Skeletal muscle satellite cell (primary cell): Measurements from ENCODE around the gene SV2C.

ENCODE experiments used
- H3K27me3 ChIP-seq: 2 replicates; pipeline ENCODE4 v1.7.0; 2013; ENCODE audit warnings: low read length; ENCODE audit not compliant: control insufficient read depth, insufficient read depth
- H3K36me3 ChIP-seq: 2 replicates; pipeline ENCODE4 v1.7.0; 2013; ENCODE audit warnings: mild to moderate bottlenecking, control low read depth, low read length; ENCODE audit not compliant: insufficient read depth
- H3K4me1 ChIP-seq: 2 replicates; pipeline ENCODE4 v1.7.0; 2013; ENCODE audit warnings: low read length; ENCODE audit not compliant: control insufficient read depth, insufficient read depth
- H3K4me2 ChIP-seq: 2 replicates; pipeline ENCODE4 v1.7.0; 2013; ENCODE audit warnings: mild to moderate bottlenecking, low read length
- H3K4me3 ChIP-seq: 2 replicates; pipeline ENCODE4 v1.7.0; 2013; ENCODE audit warnings: low read length
- H3K9ac ChIP-seq: 2 replicates; pipeline ENCODE4 v1.7.0; 2013; ENCODE audit warnings: mild to moderate bottlenecking, low read depth, low read length, moderate library complexity
- H3K9me3 ChIP-seq: replicated peaks from 2 replicates; pipeline ENCODE4 v1.7.0; 2013; ENCODE audit warnings: mild to moderate bottlenecking, control low read depth, low read length

SV2C gene

GRCh38 chr5:76149636-76150035 lies 66.5 kb downstream of the SV2C start:
- H3K36me3 ChIP-seq: no peaks in the 10 kb centered on the region
- no peaks in the 10 kb centered on the region for H3K4me1 ChIP-seq
- H3K27me3 ChIP-seq: no peaks in the 10 kb centered on the region
- H3K4me2 ChIP-seq: no peak overlapping the region
- H3K9me3 ChIP-seq: peaks cover 4% of the 10 kb centered on the region
- H3K4me3 ChIP-seq: no peak overlapping the region
- no peak overlapping the region for H3K9ac ChIP-seq

DNA sequence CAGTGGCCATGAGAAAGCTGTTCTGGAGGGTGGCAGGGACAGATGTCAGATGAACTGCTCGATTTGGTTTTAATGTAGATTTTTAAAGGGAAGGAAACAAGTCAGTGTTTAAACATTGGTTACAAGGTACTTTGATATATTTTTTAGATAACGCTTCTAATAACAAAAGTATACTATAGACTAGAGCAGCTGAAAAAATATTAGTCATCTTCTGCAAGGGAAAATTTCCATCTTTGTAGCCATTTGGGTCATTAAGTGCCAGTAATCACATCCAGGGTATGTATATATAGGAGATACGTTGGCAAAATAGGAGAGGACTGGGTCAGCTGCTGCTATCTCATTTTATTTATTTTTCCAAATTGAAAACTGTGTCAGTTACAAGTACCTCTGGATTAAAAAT lies 69.0 kb downstream of the SV2C start:
- H3K4me2 ChIP-seq: no peak overlapping the region
- peaks cover 4% of the 10 kb centered on the region for H3K9me3 ChIP-seq
- H3K4me1 ChIP-seq: no peaks in the 10 kb centered on the region
- no peak overlapping the region for H3K4me3 ChIP-seq
- no peaks in the 10 kb centered on the region for H3K36me3 ChIP-seq
- H3K27me3 ChIP-seq: no peaks in the 10 kb centered on the region
- no peak overlapping the region for H3K9ac ChIP-seq

GRCh38 chr5:76152700-76153099 lies 69.5 kb downstream of the SV2C start:
- Histone ChIP-seq H3K4me1 (no peaks in the 10 kb centered on the region), H3K4me3 (no peak overlapping the region), H3K9ac (no peak overlapping the region), H3K4me2 (no peak overlapping the region), H3K36me3 (no peaks in the 10 kb centered on the region), H3K9me3 (peaks cover 4% of the 10 kb centered on the region), H3K27me3 (no peaks in the 10 kb centered on the region)

- Histone ChIP-seq H3K36me3 (no peaks in the 10 kb centered on the region), H3K9ac (no peak overlapping the region), H3K4me1 (no peaks in the 10 kb centered on the region), H3K4me2 (no peak overlapping the region), H3K4me3 (no peak overlapping the region), H3K9me3 (peaks cover 4% of the 10 kb centered on the region), H3K27me3 (no peaks in the 10 kb centered on the region)
Measured at GRCh38 chr5:76153271-76153670, 70.1 kb downstream of the SV2C start.

GRCh38 chr5:76154009-76154690 lies 71.0 kb downstream of the SV2C start:
- no peak overlapping the region for H3K4me3 ChIP-seq
- H3K36me3 ChIP-seq: no peaks in the 10 kb centered on the region
- peaks cover under 1% of the 10 kb centered on the region for H3K9me3 ChIP-seq
- H3K9ac ChIP-seq: no peak overlapping the region
- H3K27me3 ChIP-seq: no peaks in the 10 kb centered on the region
- H3K4me1 ChIP-seq: no peaks in the 10 kb centered on the region
- no peak overlapping the region for H3K4me2 ChIP-seq

DNA sequence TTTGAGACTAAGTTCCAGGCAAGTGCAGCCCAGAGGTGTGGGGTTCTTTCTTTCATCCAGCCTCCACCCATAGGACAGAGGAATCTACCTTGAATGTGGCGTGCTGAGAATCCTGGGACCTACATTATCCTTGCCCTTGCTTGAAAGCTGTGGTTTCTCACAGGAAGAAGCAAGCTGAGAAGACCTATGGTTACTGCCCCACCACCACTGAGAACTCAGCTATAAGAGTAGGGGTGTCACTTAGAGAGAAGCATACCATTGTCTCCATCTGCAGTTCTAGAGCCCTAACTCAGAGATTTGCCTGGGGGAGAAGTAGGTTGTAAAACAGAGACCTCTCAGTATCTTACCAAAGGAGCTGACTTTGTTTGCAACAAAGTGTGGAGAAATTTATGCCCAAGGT lies 72.4 kb downstream of the SV2C start:
- Histone ChIP-seq H3K9me3 (no peaks in the 10 kb centered on the region), H3K4me3 (no peak overlapping the region), H3K9ac (no peak overlapping the region), H3K36me3 (no peaks in the 10 kb centered on the region), H3K4me2 (no peak overlapping the region), H3K4me1 (no peaks in the 10 kb centered on the region), H3K27me3 (no peaks in the 10 kb centered on the region)

DNA sequence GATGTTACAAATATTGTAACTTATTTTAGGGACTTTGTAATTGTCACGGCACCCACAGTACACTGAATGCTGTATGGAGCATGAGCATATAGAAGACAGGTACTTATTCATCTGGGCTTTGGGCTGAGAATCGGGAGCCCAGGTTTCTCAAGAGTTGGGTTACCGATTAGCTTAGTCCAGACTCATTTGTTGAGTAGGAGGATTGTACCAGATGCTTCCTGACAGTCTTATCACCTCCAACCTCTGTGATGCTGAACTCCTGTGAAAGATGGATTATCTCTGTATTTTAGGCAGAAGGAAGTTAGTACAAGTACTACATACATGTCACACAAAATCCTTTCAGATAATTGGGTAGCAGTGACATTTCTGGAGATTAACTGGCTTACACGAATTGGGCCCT lies 79.2 kb downstream of the SV2C start:
- no peak overlapping the region for H3K4me2 ChIP-seq
- H3K9me3 ChIP-seq: no peaks in the 10 kb centered on the region

DNA sequence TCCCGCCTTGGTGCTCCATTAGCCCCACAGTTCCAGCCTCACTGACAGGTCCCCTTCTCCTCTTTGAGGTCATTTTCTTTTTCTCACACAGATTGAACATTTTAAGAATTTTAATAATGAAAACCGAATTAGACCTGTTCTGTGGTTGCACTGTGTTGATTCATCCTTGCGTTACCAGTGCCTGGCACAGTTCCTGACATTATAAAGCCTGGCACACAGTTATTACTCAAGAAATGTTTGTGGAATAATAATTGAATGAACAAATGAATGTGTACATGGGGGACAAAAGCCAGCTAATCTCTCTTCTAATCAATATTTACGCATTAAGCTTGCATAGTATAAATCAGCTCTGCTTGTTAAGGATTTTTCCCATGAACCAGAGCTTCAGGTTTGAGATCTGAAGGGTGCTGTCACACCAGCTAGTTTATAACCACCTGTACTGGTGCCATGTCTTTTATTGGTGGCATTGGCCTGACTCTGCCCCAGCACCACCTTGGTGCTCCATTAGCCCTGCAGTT lies 80.0 kb downstream of the SV2C start:
- H3K36me3 ChIP-seq: no peaks in the 10 kb centered on the region
- no peaks in the 10 kb centered on the region for H3K27me3 ChIP-seq
- no peak overlapping the region for H3K4me3 ChIP-seq
- H3K9ac ChIP-seq: no peak overlapping the region
- H3K4me1 ChIP-seq: no peaks in the 10 kb centered on the region
- no peak overlapping the region for H3K4me2 ChIP-seq
- no peaks in the 10 kb centered on the region for H3K9me3 ChIP-seq

More for the DNA sequence above, 79.2 kb downstream of the SV2C start:
- Histone ChIP-seq H3K9ac (no peak overlapping the region), H3K4me1 (no peaks in the 10 kb centered on the region), H3K27me3 (no peaks in the 10 kb centered on the region), H3K4me3 (no peak overlapping the region), H3K36me3 (no peaks in the 10 kb centered on the region)

DNA sequence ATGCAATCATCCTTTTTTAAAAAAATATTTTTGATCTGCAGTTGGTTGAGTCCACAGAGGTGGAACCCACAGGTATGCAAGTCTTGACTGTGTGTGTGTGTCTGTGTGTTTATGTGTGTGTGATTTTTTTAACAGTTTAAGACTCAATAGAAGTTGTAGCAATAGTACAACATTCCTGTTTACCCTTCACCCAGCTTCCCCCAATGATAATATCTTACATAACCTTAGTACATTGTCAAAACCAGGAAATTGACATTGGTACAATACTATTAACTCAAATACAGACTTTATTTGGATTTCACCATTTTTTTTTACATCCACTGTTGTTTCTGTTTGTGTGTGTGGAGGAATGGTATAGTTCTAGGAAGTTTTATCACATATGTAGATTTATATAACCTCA lies 81.8 kb downstream of the SV2C start:
- no peaks in the 10 kb centered on the region for H3K36me3 ChIP-seq
- H3K9me3 ChIP-seq: no peaks in the 10 kb centered on the region
- H3K4me2 ChIP-seq: no peak overlapping the region
- no peaks in the 10 kb centered on the region for H3K4me1 ChIP-seq
- no peaks in the 10 kb centered on the region for H3K27me3 ChIP-seq
- no peak overlapping the region for H3K9ac ChIP-seq
- H3K4me3 ChIP-seq: no peak overlapping the region

GRCh38 chr5:76165711-76166374 lies 82.7 kb downstream of the SV2C start:
- H3K4me3 ChIP-seq: no peak overlapping the region
- H3K4me2 ChIP-seq: no peak overlapping the region
- no peak overlapping the region for H3K9ac ChIP-seq
- H3K27me3 ChIP-seq: no peaks in the 10 kb centered on the region
- no peaks in the 10 kb centered on the region for H3K4me1 ChIP-seq
- no peaks in the 10 kb centered on the region for H3K36me3 ChIP-seq
- no peaks in the 10 kb centered on the region for H3K9me3 ChIP-seq

DNA sequence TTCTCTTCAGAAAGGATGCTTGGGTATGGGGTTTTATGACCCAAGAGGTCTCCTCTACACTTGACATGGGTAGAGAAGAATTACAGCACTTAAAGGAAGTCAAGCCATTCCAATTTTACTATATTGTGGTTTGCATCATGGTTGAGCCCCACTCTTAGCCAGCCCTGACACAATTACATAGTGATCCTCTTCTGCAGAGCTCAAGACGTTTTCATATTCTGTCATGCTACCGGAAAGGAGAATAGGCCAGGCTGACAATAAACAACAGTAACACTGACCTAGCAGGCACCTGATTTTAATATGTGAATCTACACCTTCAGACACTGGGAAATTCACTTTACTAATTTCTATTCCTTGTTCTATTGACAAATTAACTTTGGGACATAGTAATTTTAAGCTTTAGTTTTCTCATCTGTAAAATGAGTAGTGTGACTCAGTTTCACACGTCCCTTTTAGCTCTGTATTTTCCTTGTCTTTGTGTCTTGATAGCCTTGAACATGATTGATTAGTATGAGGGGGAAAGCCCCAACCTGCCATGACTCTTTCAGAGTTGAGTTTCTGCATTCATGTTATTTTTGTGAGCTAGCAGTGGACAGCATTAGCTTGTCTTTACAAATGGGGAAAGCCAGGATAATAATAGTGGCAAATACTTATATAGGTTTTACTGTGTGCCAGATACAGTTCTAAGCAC lies 83.8 kb downstream of the SV2C start:
- Histone ChIP-seq H3K4me3 (no peak overlapping the region), H3K9ac (no peak overlapping the region), H3K36me3 (no peaks in the 10 kb centered on the region), H3K4me1 (no peaks in the 10 kb centered on the region), H3K27me3 (no peaks in the 10 kb centered on the region), H3K9me3 (no peaks in the 10 kb centered on the region), H3K4me2 (no peak overlapping the region)
